OCI-LY7 (cell line): ENCODE measurements around the gene CACNA2D4. TPM values are rescaled to one million over a fixed set of nuclear protein-coding genes. Genes with fewer than 3 reads are reported as not detected.

Experiments
- BruUV-seq: library from RNA; stranded (reverse); fragments of 400-500 nt; replicated peaks from 2 replicates; lab custom pipeline; 2021; lab: Mats Ljungman, UMichigan
- CTCF ChIA-PET: fragments of 300-600 bp; sonication (Branson Sonifier 250); formaldehyde crosslinking; loops from one replicate; lab custom pipeline; 2022; ENCODE audit warnings: antibody characterized with exemption; ENCODE audit not compliant: unreplicated experiment; lab: Charles Lee
- POLR2A ChIA-PET: fragments of 300-600 bp; sonication (Branson Sonifier 250); formaldehyde crosslinking; loops from one replicate; lab custom pipeline; 2022; ENCODE audit warnings: antibody characterized with exemption; lab: Charles Lee
- DNase-seq: peaks from one replicate; pipeline ENCODE4 v3.0.0-alpha.2; 2015; ENCODE audit warnings: low spot score
- H2AFZ ChIP-seq: fragments of 200-600 bp; sonication (generic), shearing (Covaris generic); 2 replicates; pipeline ENCODE4 v1.6.1; 2014; ENCODE audit warnings: mild to moderate bottlenecking, antibody characterized with exemption, low read length, moderate library complexity
- H3K27ac ChIP-seq: fragments of 200-600 bp; sonication (generic); 2 replicates; pipeline ENCODE4 v1.5.1; 2014; ENCODE audit warnings: mixed run types, low read depth, mild to moderate bottlenecking, moderate library complexity, low read length, inconsistent platforms; ENCODE audit not compliant: poor library complexity, severe bottlenecking
- H3K36me3 ChIP-seq: fragments of 200-600 bp; sonication (generic); 2 replicates; pipeline ENCODE4 v1.6.1; 2014; ENCODE audit warnings: mild to moderate bottlenecking, antibody characterized with exemption, low read length, moderate library complexity, mixed read lengths; ENCODE audit not compliant: insufficient read depth
- H3K4me1 ChIP-seq: fragments of 200-600 bp; sonication (generic); 2 replicates; pipeline ENCODE4 v1.5.1; 2014; ENCODE audit warnings: mild to moderate bottlenecking, low read length; ENCODE audit not compliant: insufficient read depth, poor library complexity, severe bottlenecking
- H3K4me2 ChIP-seq: fragments of 200-600 bp; sonication (generic); 2 replicates; pipeline ENCODE4 v1.6.1; 2014; ENCODE audit warnings: mild to moderate bottlenecking, low read length
- H3K4me3 ChIP-seq: fragments of 200-600 bp; sonication (generic); 2 replicates; pipeline ENCODE4 v1.5.1; 2014; ENCODE audit warnings: mild to moderate bottlenecking, low read depth, low read length; ENCODE audit not compliant: poor library complexity, severe bottlenecking
- H3K79me2 ChIP-seq: fragments of 200-600 bp; sonication (generic); 2 replicates; pipeline ENCODE4 v1.6.1; 2016; ENCODE audit warnings: low read depth, mild to moderate bottlenecking, low read length, moderate library complexity, mixed read lengths; ENCODE audit not compliant: insufficient read depth
- H3K9me2 ChIP-seq: fragments of 200-600 bp; sonication (generic); 2 replicates; pipeline ENCODE4 v1.6.1; 2016; ENCODE audit warnings: mild to moderate bottlenecking, low read length, mixed read lengths; ENCODE audit not compliant: insufficient read depth
- H3K9me3 ChIP-seq: fragments of 200-600 bp; sonication (generic); 2 replicates; pipeline ENCODE4 v1.6.1; 2014; ENCODE audit warnings: mild to moderate bottlenecking, mixed run types, low read length, mixed read lengths
- H4K20me1 ChIP-seq: fragments of 200-600 bp; sonication (generic); 2 replicates; pipeline ENCODE4 v1.6.1; 2014; ENCODE audit warnings: mild to moderate bottlenecking, antibody characterized with exemption, low read length, moderate library complexity, mixed read lengths; ENCODE audit not compliant: insufficient read depth
- CTCF ChIP-seq: fragments of 200-600 bp; sonication (generic); conservative IDR thresholded peaks from 2 replicates; pipeline ENCODE4 v1.5.1; 2014; ENCODE audit warnings: mild to moderate bottlenecking, antibody characterized with exemption, low read length, moderate library complexity, mixed read lengths
- EZH2phosphoT487 ChIP-seq: fragments of 200-600 bp; sonication (generic); IDR thresholded peaks from 2 replicates; pipeline ENCODE4 v1.6.1; 2018; ENCODE audit warnings: low read depth, borderline replicate concordance, mild to moderate bottlenecking, mixed run types, antibody characterized with exemption, low read length, moderate library complexity, mixed read lengths
- intact Hi-C: fragments of 100-400 bp; cut with micrococcal nuclease; formaldehyde crosslinking; loops from one replicate; pipeline ENCODE4 v1.10.0; 2022; ENCODE audit not compliant: unreplicated experiment
- total RNA-seq, 2 experiments: library from RNA; depleted of rRNA in 1 of 2; stranded (reverse); fragments of >200 nt in 1 of 2; shearing (Covaris generic) in 1 of 2; gene quantifications; 2 replicates each; pipeline ENCODE4 v1.2.3, GENCODE V29; 2014 to 2022

CACNA2D4 gene
- total RNA-seq, 2 experiments from 2014 or later: 0.13 TPM; not detected in 1

DNA sequence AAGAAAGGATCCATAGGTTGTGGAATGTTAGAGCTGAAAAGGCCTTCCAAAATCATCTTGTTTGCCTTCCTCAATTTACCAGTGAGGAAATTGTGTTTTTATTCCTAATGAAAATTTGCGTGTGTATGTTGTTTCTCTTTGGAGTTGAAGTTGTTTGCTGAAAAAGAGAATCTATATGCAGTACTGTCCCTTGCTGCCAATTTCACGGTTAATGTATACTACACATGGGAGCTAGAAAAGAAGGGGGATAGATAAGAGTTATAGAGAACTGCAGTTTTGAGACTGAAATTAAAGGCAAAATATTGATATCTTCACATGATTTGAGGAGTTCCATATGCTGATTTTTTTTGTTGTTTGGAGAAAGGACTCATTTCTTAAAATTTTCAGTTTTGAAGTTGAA is 160.1 kb downstream of the CACNA2D4 start:
- Histone ChIP-seq H3K9me3 (no peaks in the 10 kb centered on the region), H3K79me2 (peaks cover 5% of the 10 kb centered on the region; the same call in 1 of the 2 replicates), H2AFZ (no peak overlapping the region), H3K4me3 (no peak overlapping the region), H3K36me3 (peaks cover 54% of the 10 kb centered on the region), H3K4me2 (no peak overlapping the region), H3K4me1 (no peaks in the 10 kb centered on the region), H4K20me1 (0 out of 2 replicates have a peak, but pooled peaks cover under 1% of the 10 kb centered on the region), H3K9me2 (no peaks in the 10 kb centered on the region), H3K27ac (no peak overlapping the region)
- no peak for DNase-seq
- POLR2A ChIA-PET: no interaction called here
- no TSS peak for BruUV-seq
- intact Hi-C loops: no loop called here
- TF ChIP-seq CTCF (no peak), EZH2phosphoT487 (no peak)
- CTCF ChIA-PET: no interaction called here

GRCh38 chr12:1750300-1750699 is 168.2 kb downstream of the CACNA2D4 start:
- no peak overlapping the region for H3K4me3 ChIP-seq
- no peaks in the 10 kb centered on the region for H3K9me2 ChIP-seq
- no peak overlapping the region for H2AFZ ChIP-seq
- POLR2A ChIA-PET: interaction anchor here (0.7 kb wide), 1 partner anchor 67 kb away, joined by 4 read pairs; no protein-coding TSS in a partner anchor
- peaks cover 19% of the 10 kb centered on the region for H3K9me3 ChIP-seq
- H3K27ac ChIP-seq: no peak overlapping the region
- intact Hi-C loops: no loop called here
- H3K4me2 ChIP-seq: no peak overlapping the region
- H3K4me1 ChIP-seq: peaks cover 6% of the 10 kb centered on the region
- peaks cover 6% of the 10 kb centered on the region; the same call in 1 of the 2 replicates for H4K20me1 ChIP-seq
- no peak for TF ChIP-seq CTCF
- CTCF ChIA-PET: no interaction called here
- BruUV-seq: no TSS peak
- no peak for DNase-seq
- H3K79me2 ChIP-seq: peaks cover 55% of the 10 kb centered on the region; the same call in 1 of the 2 replicates
- peaks cover 44% of the 10 kb centered on the region for H3K36me3 ChIP-seq

DNA sequence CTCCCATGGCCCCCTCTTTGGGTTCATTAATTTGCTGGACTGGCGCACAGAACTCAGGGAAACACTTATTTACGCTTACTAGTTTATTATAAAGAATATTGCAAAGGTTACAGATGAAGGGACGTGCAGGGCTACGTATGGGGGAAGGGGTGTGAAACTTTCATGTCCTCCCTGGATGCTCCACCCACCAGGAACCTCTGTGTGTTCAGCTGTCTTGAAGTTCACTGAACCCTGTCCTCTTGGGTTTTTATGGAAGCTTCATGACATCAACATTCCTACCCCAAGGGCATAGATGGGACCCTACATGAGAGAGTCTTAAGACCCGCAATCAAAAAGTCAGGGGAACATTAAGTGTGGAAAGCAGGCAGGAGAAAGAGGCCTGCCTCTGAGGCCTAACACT is 169.4 kb downstream of the CACNA2D4 start:
- no TSS peak for BruUV-seq
- Histone ChIP-seq H3K36me3 (peaks cover 47% of the 10 kb centered on the region), H3K4me3 (no peak overlapping the region), H2AFZ (no peak overlapping the region), H3K27ac (no peak overlapping the region), H4K20me1 (peaks cover 6% of the 10 kb centered on the region; the same call in 1 of the 2 replicates), H3K9me3 (peaks cover 26% of the 10 kb centered on the region), H3K4me1 (peaks cover 7% of the 10 kb centered on the region), H3K4me2 (no peak overlapping the region), H3K9me2 (no peaks in the 10 kb centered on the region), H3K79me2 (peaks cover 62% of the 10 kb centered on the region; the same call in 1 of the 2 replicates)
- CTCF ChIA-PET: no interaction called here
- intact Hi-C loops: no loop called here
- POLR2A ChIA-PET: no interaction called here
- DNase-seq: no peak
- no peak for TF ChIP-seq EZH2phosphoT487
- no peak for TF ChIP-seq CTCF
